IMR-90 (cell line): ENCODE data around the gene PLAAT3. TPM values are rescaled to one million over a fixed set of nuclear protein-coding genes. Genes with fewer than 3 reads are reported as not detected.

ENCODE experiments used
- ATAC-seq: fragments of 200-7000 bp; cut with Tn5 transposase; 2 replicates; pipeline ENCODE4 v1.9.1; 2020; ENCODE audit warnings: low read depth, mild to moderate bottlenecking, moderate library complexity
- BruUV-seq: library from RNA; stranded (reverse); fragments of 400-500 nt; replicated peaks from 2 replicates; lab custom pipeline; 2021; lab: Mats Ljungman, UMichigan
- CTCF ChIA-PET: fragments of 300-600 bp; formaldehyde crosslinking; extraction: SDS; loops from one replicate; lab custom pipeline; 2021; ENCODE audit warnings: antibody characterized with exemption; lab: Yijun Ruan, JAX
- POLR2A ChIA-PET: fragments of 300-600 bp; sonication (Branson Sonifier 250); formaldehyde crosslinking; loops from one replicate; lab custom pipeline; 2022; ENCODE audit warnings: antibody characterized with exemption; ENCODE audit not compliant: unreplicated experiment; lab: Charles Lee
- DNase-seq: peaks from one replicate; pipeline ENCODE4 v3.0.0; 2013
- H2AFZ ChIP-seq: replicated peaks from 2 replicates; pipeline ENCODE3; 2013; ENCODE audit warnings: low read length, mild to moderate bottlenecking; ENCODE audit not compliant: poor library complexity
- H2AK5ac ChIP-seq: 2 replicates; pipeline ENCODE4 v1.6.1; 2013; ENCODE audit warnings: low read depth, low read length, inconsistent platforms
- H2AK9ac ChIP-seq: replicated peaks from 2 replicates; pipeline ENCODE3; 2013; ENCODE audit warnings: mild to moderate bottlenecking, low read depth, low read length, moderate library complexity; ENCODE audit not compliant: poor library complexity
- H2BK120ac ChIP-seq: 2 replicates; pipeline ENCODE4 v1.6.1; 2013; ENCODE audit warnings: low read depth, low read length, inconsistent platforms
- H2BK15ac ChIP-seq: 3 replicates; pipeline ENCODE4 v1.6.1; 2013; ENCODE audit warnings: low read depth, low read length, inconsistent platforms
- H2BK20ac ChIP-seq: 2 replicates; pipeline ENCODE4 v1.6.1; 2013; ENCODE audit warnings: low read depth, mild to moderate bottlenecking, inconsistent platforms, low read length, moderate library complexity
- H2BK5ac ChIP-seq: 2 replicates; pipeline ENCODE4 v1.6.1; 2013; ENCODE audit warnings: mild to moderate bottlenecking, low read depth, low read length, inconsistent platforms; ENCODE audit not compliant: poor library complexity, severe bottlenecking
- H3K14ac ChIP-seq: replicated peaks from 2 replicates; pipeline ENCODE4 v1.6.1; 2013; ENCODE audit warnings: low read depth, low read length, inconsistent platforms
- H3K18ac ChIP-seq: 2 replicates; pipeline ENCODE4 v1.6.1; 2013; ENCODE audit warnings: low read depth, low read length, control low read depth
- H3K23ac ChIP-seq: 2 replicates; pipeline ENCODE4 v1.6.1; 2013; ENCODE audit warnings: low read depth, low read length, inconsistent platforms
- H3K27ac ChIP-seq: 2 replicates; pipeline ENCODE4 v1.5.1; 2013; ENCODE audit warnings: mild to moderate bottlenecking, control low read depth, low read length; ENCODE audit not compliant: insufficient read depth
- H3K27me3 ChIP-seq: 2 replicates; pipeline ENCODE4 v1.6.1; 2013; ENCODE audit warnings: low read length; ENCODE audit not compliant: control insufficient read depth, insufficient read depth
- H3K36me3 ChIP-seq: 2 replicates; pipeline ENCODE4 v1.6.1; 2013; ENCODE audit warnings: low read length, mixed read lengths; ENCODE audit not compliant: control insufficient read depth, insufficient read depth
- H3K4ac ChIP-seq: 2 replicates; pipeline ENCODE4 v1.6.1; 2013; ENCODE audit warnings: low read depth, low read length, inconsistent platforms
- H3K4me1 ChIP-seq: 2 replicates; pipeline ENCODE4 v1.6.1; 2013; ENCODE audit warnings: low read length, mixed read lengths; ENCODE audit not compliant: control insufficient read depth, insufficient read depth
- H3K4me2 ChIP-seq: 2 replicates; pipeline ENCODE4 v1.6.1; 2013; ENCODE audit warnings: low read depth, mild to moderate bottlenecking, control low read depth, low read length, moderate library complexity
- H3K4me3 ChIP-seq: 2 replicates; pipeline ENCODE4 v1.5.1; 2013; ENCODE audit warnings: low read depth, mild to moderate bottlenecking, control low read depth, low read length, moderate library complexity; ENCODE audit not compliant: insufficient read depth
- H3K56ac ChIP-seq: 2 replicates; pipeline ENCODE4 v1.6.1; 2013; ENCODE audit warnings: low read length, inconsistent platforms; ENCODE audit not compliant: insufficient read depth; ENCODE audit errors: extremely low read depth
- H3K79me1 ChIP-seq, 2 experiments: 2 replicates each; pipeline ENCODE4 v1.6.1; 2013; ENCODE audit warnings: low read length in 2 of 2, inconsistent platforms in 1 of 2, low read depth in 1 of 2
- H3K9ac ChIP-seq: 2 replicates; pipeline ENCODE4 v1.6.1; 2013; ENCODE audit warnings: low read depth, low read length, control low read depth
- H3K9me1 ChIP-seq: 2 replicates; pipeline ENCODE4 v1.6.1; 2013; ENCODE audit warnings: low read length, inconsistent platforms; ENCODE audit not compliant: insufficient read depth
- H3K9me3 ChIP-seq: 2 replicates; pipeline ENCODE4 v1.6.1; 2013; ENCODE audit warnings: low read length; ENCODE audit not compliant: control insufficient read depth, insufficient read depth
- H4K20me1 ChIP-seq: 2 replicates; pipeline ENCODE4 v1.6.1; 2013; ENCODE audit warnings: low read length, inconsistent platforms; ENCODE audit not compliant: insufficient read depth
- H4K5ac ChIP-seq: 2 replicates; pipeline ENCODE4 v1.6.1; 2013; ENCODE audit warnings: mild to moderate bottlenecking, low read depth, low read length, control low read depth
- H4K8ac ChIP-seq, 2 experiments: 2 replicates each; pipeline ENCODE4 v1.6.1; 2013; ENCODE audit warnings: low read depth in 2 of 2, low read length in 2 of 2, control low read depth in 1 of 2, inconsistent platforms in 1 of 2
- H4K91ac ChIP-seq: 2 replicates; pipeline ENCODE4 v1.6.1; 2013; ENCODE audit warnings: low read depth, low read length, inconsistent platforms; ENCODE audit not compliant: insufficient read depth
- BHLHE40 ChIP-seq: fragments of 150-350 bp; IDR thresholded peaks from 2 replicates; pipeline ENCODE4 v1.6.1; 2016; ENCODE audit warnings: mild to moderate bottlenecking, low read depth, low read length
- CEBPB ChIP-seq: IDR thresholded peaks from 2 replicates; pipeline ENCODE4 v1.6.1; 2012; ENCODE audit warnings: low read depth, low read length, improper control_type of control experiment
- CTCF ChIP-seq: conservative IDR thresholded peaks from 2 replicates; pipeline ENCODE4 v1.5.1; 2012; ENCODE audit warnings: mild to moderate bottlenecking, low read depth, low read length, improper control_type of control experiment
- ELK1 ChIP-seq: fragments of 150-350 bp; IDR thresholded peaks from 2 replicates; pipeline ENCODE4 v1.6.1; 2016; ENCODE audit warnings: low read depth, mild to moderate bottlenecking, low read length, moderate library complexity, borderline replicate concordance
- FOS ChIP-seq: fragments of 150-350 bp; IDR thresholded peaks from 2 replicates; pipeline ENCODE4 v1.6.1; 2016; ENCODE audit warnings: low read depth, low read length
- MXI1 ChIP-seq: IDR thresholded peaks from 2 replicates; pipeline ENCODE4 v1.6.1; 2012; ENCODE audit warnings: low read depth, mild to moderate bottlenecking, low read length, moderate library complexity, borderline replicate concordance
- NFE2L2 ChIP-seq: fragments of 150-350 bp; IDR thresholded peaks from 2 replicates; pipeline ENCODE4 v1.6.1; 2016; ENCODE audit warnings: low read depth, mild to moderate bottlenecking, low read length
- POLR2A ChIP-seq: IDR thresholded peaks from 2 replicates; pipeline ENCODE4 v1.6.1; 2012; ENCODE audit warnings: mild to moderate bottlenecking, low read depth, low read length
- RAD21 ChIP-seq: IDR thresholded peaks from 2 replicates; pipeline ENCODE4 v1.6.1; 2012; ENCODE audit warnings: low read length, improper control_type of control experiment
- RCOR1 ChIP-seq: IDR thresholded peaks from 2 replicates; pipeline ENCODE4 v1.6.1; 2012; ENCODE audit warnings: mild to moderate bottlenecking, low read length, improper control_type of control experiment; ENCODE audit not compliant: insufficient replicate concordance
- RFX5 ChIP-seq: IDR thresholded peaks from 2 replicates; pipeline ENCODE4 v1.8.0; 2012; ENCODE audit warnings: low read depth, mild to moderate bottlenecking, low read length, moderate library complexity
- SMC3 ChIP-seq: fragments of 150-350 bp; IDR thresholded peaks from 2 replicates; pipeline ENCODE4 v1.6.1; 2016; ENCODE audit warnings: low read depth, mild to moderate bottlenecking, antibody characterized with exemption, low read length, moderate library complexity
- USF2 ChIP-seq: fragments of 150-350 bp; IDR thresholded peaks from 2 replicates; pipeline ENCODE4 v1.6.1; 2017; ENCODE audit warnings: mild to moderate bottlenecking, antibody characterized with exemption, low read length, low read depth
- WGBS, 2 experiments: methylation state at CpG; one replicate each; pipeline versions ENCODE4 v1.1.5 to v1.1.7; 2013; ENCODE audit warnings: missing lambda C conversion rate in 2 of 2; ENCODE audit not compliant: insufficient read length in 1 of 2; ENCODE audit errors: extremely low coverage in 2 of 2; 5-methylcytosine and 5-hydroxymethylcytosine counted together
- dilution Hi-C: fragments of 300-500 bp; cut with HindIII; formaldehyde crosslinking; loops from one replicate; pipeline ENCODE4 v1.14.3; 2018; ENCODE audit warnings: low sequenced_read_pairs; ENCODE audit not compliant: unreplicated experiment
- in situ Hi-C: fragments of 300-500 bp; cut with MboI; formaldehyde crosslinking; loops from 3 replicates; pipeline ENCODE4 v1.14.3; 2019; ENCODE audit warnings: low sequenced_read_pairs, inconsistent platforms, mixed read lengths
- intact Hi-C: fragments of 100-400 bp; cut with micrococcal nuclease; formaldehyde crosslinking; loops from 2 replicates; pipeline ENCODE4 v1.10.0; 2022
- polyA plus RNA-seq, 3 experiments: library from polyadenylated mRNA; depleted of rRNA; stranded (reverse); fragments of >200 nt; gene quantifications; 2 replicates each; pipeline ENCODE4 v1.2.3, GENCODE V29; 2012; ENCODE audit warnings: low replicate concordance in 1 of 3
- total RNA-seq: library from RNA; depleted of rRNA; stranded (reverse); fragments of >200 nt; gene quantifications from 2 replicates; pipeline ENCODE4 v1.2.3, GENCODE V29; 2012

The PLAAT3 gene
- total and polyA plus RNA-seq, 2 of the 4 experiments (the other 2 are of a cell fraction) = 3.2 to 3.9 TPM

GRCh38 chr11:63547061-63547460, 67.2 kb downstream of the PLAAT3 start:
- Histone ChIP-seq H2AK5ac (no peak overlapping the region), H3K18ac (no peak overlapping the region), H3K14ac (no peak overlapping the region), H3K4me3 (no peak overlapping the region), H4K5ac (no peak overlapping the region), H2BK5ac (no peak overlapping the region), H3K4ac (no peak overlapping the region), H3K9me3 (no peaks in the 10 kb centered on the region), H3K4me2 (no peak overlapping the region), H2BK120ac (no peak overlapping the region), H3K36me3 (no peaks in the 10 kb centered on the region), H3K27me3 (peaks cover 10% of the 10 kb centered on the region), H2BK15ac (no peak overlapping the region), H4K20me1 (no peaks in the 10 kb centered on the region), H3K56ac (no peak overlapping the region), H2AFZ (no peak overlapping the region), H3K23ac (no peak overlapping the region), H3K79me1 (no peaks in the 10 kb centered on the region), H2AK9ac (no peak overlapping the region), H3K9ac (no peak overlapping the region), H2BK20ac (no peak overlapping the region), H4K91ac (no peak overlapping the region), H3K27ac (no peak overlapping the region), H4K8ac (no peak overlapping the region), H3K9me1 (no peaks in the 10 kb centered on the region), H3K4me1 (no peaks in the 10 kb centered on the region)
- DNase-seq (no peak), ATAC-seq (no peak)
- TF ChIP-seq FOS (no peak), NFE2L2 (no peak), POLR2A (no peak), MXI1 (no peak), SMC3 (no peak), RFX5 (no peak), CEBPB (no peak), BHLHE40 (no peak), RCOR1 (no peak), CTCF (no peak), RAD21 (no peak), ELK1 (no peak), USF2 (no peak)
- POLR2A ChIA-PET = no interaction called here
- no TSS peak for BruUV-seq
- dilution Hi-C loops (no loop called here), intact Hi-C loops (no loop called here), in situ Hi-C loops (no loop called here)
- CTCF ChIA-PET = no interaction called here
- no CpG with 5 or more reads among the region's 1 CpG for WGBS, 2 experiments
